Ammon's horn (tissue), 1 donor: ENCODE results near the gene EDDM13.
"Not testable (repeated sequence)": the region's sequence is repeated elsewhere in the genome, so short reads cannot be mapped to it uniquely, and the experiment has no call there.

Source experiments
- DNase-seq: peaks from one replicate; pipeline ENCODE4 v3.0.0-alpha.2; 2016; ENCODE audit warnings: low spot score

The EDDM13 gene

DNA sequence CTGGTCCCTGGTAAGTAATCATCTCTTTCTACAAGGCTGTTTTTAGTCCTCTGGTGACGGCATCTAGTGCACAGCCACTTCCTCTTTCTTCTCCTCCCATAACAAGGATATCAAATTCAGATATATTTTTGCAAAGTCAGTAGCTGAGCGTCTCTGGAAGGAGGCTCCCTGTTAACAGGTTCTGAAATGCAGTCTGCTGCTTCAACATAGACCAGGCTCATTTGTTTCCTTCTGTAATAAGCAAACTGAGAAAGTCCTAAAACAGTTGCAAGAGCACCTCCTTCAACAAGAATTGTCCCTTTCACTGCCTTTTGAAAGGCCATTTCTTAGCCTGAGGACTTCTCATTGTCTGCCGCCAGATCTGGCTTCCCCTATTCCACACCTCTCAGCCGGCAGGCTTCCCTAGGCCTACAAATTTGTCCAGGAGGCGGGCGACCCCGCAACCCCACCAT lies 49.5 kb downstream of the EDDM13 start:
- no peak for DNase-seq

DNA sequence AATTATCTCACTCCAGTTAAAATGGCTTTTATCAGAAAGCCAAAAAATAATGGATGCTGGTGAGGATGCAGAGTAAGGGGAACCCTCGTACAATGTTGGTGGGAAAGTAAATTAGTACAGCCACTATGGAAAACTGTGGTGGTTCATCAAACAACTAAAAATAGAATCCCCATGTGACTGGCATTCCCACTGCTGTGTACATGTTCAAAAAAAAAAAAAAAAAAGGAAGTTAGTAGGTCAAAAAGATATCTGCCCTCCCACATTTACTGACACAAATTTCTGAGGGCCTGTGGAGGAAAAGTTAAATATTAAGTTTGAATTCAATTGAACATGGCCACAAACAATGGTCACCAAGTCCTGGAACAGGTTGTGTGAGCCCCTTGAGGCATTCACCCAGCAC lies 51.9 kb downstream of the EDDM13 start:
- DNase-seq: no peak

DNA sequence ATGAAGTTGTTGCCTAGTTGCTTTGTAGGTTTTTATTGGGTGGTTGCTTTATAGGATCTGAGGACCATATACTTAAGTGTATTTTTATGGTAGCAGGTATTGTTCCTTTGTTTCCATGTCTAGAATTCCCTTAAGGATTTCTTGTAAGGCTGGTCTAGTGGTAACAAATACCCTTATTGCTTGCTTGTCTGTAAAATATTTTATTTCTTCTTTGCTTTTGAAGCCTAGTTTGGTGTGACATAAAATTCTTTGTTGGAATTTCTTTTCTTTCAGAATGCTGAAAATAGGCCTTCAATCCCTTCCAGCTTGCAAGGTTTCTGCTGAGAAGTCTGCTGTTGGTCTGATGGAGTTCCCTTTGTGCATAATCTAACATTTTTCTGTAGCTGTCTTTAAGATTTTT lies 60.1 kb downstream of the EDDM13 start:
- no peak for DNase-seq

DNA sequence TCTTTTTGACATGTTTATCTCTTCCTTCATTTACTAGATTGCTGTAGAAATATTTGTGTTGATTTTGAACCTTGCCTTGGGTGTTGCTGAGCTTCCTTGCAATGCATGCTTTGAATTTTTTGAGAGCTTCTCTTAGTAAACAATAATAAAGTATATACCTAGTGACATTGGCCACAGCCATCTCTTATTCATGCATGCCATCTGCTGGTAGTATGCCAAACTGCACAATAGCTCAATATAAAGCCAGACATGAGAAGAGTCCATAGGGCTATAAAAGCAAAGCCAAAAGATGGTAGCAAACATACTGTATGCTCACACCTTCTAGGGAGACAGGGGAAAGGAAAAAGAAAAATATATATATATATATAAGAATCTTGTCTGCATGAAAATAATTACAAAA lies 61.0 kb downstream of the EDDM13 start:
- DNase-seq: peak; percentile 24

DNA sequence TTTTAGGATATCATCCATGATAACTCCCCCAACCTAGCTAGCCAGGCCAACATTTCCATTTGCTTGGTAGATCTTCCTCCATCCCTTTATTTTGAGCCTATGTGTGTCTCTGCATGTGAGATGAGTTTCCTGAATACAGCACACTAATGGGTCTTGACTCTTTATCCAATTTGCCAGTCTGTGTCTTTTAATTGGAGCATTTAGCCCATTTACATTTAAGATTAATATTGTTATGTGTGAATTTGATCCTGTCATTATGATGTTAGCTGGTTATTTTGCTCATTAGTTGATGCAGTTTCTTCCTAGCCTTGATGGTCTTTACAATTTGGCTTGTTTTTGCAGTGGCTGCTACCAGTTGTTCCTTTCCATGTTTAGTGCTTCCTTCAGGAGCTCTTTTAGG lies 62.8 kb downstream of the EDDM13 start:
- not testable (repeated sequence) for DNase-seq

DNA sequence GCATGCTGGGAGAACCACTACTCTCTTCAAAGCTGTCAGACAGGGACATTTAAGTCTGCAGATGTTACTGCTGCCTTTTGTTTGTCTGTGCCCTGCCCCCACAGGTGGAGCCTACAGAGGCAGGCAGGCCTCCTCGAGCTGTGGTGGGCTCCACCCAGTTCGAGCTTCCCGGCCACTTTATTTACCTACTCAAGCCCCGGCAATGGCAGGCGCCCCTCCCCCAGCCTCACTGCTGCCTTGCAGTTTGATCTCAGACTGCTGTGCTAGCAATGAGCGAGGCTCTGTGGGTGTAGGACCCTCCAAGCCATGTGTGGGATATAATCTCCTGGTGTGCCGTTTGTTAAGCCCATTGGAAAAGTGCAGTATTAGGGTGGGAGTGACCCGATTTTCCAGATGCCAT lies 64.5 kb downstream of the EDDM13 start:
- not testable (repeated sequence) for DNase-seq

DNA sequence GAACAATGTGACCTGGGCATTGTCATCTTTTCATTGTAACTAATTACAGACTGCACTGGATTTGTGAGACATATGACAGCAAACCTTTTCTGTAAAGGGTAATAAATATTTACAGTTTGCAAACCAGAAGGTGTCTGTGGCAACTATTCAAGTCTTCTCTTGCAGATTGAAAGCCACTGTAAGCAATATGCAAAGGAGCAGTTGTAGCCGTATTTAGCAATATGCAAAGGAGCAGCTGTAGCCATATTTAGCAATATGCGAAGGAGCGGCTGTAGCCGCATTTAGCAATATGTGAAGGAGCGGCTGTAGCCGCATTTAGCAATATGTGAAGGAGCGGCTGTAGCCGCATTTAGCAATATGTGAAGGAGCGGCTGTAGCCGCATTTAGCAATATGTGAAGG lies 66.5 kb downstream of the EDDM13 start:
- not testable (repeated sequence) for DNase-seq

DNA sequence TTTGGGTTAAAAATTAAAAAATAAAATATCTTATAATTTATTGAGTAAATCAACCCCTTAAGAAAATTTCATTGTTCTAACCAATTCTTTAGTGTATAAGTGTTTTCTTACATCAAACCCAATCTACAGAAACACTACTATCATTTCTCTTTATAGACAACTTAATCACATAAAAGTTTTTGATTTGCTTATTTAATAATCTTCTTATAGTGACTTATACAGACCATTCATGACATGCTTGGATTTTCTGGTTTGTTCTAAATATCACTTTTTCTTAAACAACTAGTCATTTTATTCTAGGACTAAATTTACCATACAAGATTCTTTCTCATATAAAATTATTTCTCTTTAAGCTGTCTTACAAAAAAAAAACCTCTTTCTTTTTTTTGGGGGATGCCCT lies 69.4 kb downstream of the EDDM13 start:
- DNase-seq: no peak

DNA sequence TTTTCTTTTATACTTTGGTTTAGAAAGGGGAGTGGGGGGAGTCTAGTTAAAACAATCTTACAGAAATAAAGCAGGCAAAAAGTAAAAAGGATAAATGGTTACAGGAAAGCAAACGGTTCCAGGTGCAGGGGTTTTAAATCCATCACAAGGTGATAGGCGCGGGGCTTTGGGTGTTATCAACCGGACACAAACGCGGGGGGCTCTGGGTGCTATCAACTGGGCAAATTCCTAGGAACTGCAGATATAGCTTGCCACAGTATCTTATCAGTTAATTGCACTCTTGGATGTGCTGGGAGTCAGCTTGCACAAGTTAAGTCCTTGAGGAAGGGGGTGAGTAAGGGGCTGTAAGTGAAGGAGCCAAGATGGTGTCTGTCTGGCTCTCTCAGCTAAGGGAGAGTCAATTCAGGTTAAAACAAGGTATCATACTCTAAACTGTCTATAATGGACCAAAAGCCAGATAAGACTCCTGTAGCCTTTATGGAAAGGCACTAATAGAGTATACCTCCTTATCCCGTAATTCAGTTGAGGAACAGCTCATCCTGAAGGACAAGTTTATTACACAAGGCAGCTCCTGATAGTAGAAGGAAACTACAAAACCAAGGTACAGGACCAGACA lies 74.7 kb downstream of the EDDM13 start:
- no peak for DNase-seq

DNA sequence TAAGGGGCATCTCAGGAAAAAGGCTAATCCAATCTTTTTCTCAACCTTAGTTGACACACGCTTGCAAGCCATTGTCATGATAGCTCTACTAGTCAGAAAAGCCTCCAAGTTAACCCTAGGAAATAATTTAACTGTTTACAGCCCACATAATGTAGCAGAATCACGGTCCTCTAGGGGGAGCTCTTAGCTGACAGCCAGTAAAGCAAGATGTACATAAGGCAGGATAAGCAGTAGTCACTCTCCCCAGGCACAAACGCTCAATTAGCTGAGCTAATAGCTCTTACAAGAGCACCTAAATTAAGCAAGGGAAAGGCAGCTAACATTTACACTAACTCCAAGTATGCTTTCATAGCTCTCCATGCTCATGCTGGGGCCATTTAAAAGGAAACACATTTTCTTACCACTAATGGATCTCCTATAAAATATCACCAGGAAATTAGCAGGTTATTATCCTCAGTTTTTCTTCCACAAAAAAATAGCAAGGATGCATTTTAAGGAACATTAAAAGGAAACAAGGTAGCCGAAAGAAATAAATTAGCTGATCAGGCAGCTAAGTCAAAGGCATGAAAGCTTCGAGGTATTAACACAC lies 75.8 kb downstream of the EDDM13 start:
- no peak for DNase-seq

DNA sequence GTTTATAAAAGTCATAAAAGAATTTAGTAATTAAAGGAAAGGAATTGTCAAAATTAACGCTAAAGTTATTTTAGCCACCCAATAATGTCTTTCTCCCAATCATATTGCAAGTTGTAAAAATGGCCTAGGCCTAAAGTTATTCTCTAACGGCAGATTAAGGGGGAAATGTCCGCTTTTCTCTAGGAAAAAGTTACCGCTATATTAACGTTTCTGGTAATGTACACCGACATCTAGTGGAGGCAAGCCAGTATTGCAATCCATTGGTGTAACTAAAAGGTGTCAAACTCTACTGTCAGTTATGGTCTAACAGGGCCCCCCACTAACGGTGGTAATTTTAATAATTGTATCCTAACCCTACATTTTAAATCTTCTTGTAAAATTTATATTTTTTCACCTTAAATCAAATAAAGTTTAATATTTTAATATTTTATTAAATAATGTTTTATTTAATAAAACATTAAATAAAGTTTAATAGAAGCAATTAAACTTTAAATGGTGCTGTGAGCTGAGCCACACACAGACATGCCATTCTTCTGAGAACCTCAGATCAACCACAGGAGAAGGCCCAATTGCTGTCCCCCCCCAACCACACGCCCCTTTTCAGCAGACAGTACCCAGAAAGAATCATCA lies 78.0 kb downstream of the EDDM13 start:
- peak; percentile 3 for DNase-seq

DNA sequence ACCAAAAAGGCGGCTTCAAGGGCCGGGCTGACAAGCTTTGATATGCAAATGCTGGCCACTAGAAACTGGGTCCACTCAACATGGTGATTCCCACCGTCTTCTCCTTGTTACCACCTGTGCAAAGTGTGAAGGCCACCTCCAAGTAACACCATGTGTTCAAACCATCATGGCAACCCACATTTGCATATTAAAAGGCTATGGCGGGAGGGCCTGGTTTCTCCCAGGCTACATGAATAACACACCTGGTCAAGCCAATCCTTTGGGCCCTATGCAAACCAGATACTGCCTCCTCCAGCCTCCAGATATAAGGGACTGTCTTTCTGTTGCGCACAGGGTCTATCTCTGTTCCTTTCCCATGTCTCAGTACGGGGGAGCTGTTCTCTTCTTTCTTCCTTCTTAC lies 78.7 kb downstream of the EDDM13 start:
- no peak for DNase-seq

DNA sequence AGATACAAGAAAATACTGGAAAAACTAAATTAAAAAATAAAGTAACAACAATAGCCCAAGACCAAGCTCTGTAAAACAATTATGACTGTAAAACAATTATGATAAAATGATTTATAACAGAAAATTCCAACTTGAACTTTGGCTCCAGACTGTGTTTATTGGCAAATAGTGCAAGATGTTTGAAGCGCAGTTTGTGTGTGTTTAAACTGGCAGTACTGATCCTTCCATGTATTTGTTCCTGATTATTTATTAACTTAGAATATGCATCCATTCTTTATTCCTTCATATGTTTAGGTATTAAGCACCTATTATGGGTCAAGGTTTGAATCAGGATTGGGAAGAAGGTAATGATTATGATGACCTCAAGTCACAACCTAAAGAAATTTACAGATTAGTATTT lies 83.0 kb downstream of the EDDM13 start:
- no peak for DNase-seq

DNA sequence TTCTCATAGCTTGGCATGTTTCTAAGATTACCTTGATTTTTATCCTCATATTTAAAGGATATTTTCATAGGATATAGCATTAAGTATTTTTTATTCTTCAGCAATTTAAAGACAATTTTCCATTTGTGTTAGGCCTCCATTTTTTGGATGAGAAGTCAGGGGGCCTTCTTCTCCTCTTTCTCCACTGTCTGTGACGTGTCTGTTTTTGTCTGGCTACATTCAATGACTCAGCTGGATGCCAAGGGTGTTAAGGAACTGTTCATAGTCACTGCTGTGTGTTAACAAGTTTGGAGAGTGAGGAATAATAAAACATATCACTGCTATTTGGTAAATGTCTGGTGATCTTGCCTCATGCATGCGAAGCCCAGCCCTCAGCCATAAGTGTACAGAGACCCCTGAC lies 84.4 kb downstream of the EDDM13 start:
- DNase-seq: no peak
